Astrocyte (in vitro differentiated cells and primary cell): Measurements from ENCODE around the gene ACAD8.

Experiments used
- EZH2 ChIP-seq: IDR thresholded peaks from 2 replicates; pipeline ENCODE4 v1.6.1; 2012; ENCODE audit warnings: mild to moderate bottlenecking, low read length, inconsistent platforms; ENCODE audit not compliant: insufficient read depth
- TF ChIP-seq, protein P1 (sequence below): IDR thresholded peaks from 2 replicates; pipeline ENCODE4 v1.5.1; 2011; ENCODE audit warnings: low read depth, mild to moderate bottlenecking, inconsistent platforms, low read length, moderate library complexity; ENCODE audit not compliant: insufficient read depth

GRCh38 chr11:134289167-134289566 is 35.8 kb downstream of the ACAD8 start:
- TF ChIP-seq, protein P1, sequence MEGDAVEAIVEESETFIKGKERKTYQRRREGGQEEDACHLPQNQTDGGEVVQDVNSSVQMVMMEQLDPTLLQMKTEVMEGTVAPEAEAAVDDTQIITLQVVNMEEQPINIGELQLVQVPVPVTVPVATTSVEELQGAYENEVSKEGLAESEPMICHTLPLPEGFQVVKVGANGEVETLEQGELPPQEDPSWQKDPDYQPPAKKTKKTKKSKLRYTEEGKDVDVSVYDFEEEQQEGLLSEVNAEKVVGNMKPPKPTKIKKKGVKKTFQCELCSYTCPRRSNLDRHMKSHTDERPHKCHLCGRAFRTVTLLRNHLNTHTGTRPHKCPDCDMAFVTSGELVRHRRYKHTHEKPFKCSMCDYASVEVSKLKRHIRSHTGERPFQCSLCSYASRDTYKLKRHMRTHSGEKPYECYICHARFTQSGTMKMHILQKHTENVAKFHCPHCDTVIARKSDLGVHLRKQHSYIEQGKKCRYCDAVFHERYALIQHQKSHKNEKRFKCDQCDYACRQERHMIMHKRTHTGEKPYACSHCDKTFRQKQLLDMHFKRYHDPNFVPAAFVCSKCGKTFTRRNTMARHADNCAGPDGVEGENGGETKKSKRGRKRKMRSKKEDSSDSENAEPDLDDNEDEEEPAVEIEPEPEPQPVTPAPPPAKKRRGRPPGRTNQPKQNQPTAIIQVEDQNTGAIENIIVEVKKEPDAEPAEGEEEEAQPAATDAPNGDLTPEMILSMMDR, result no peak
- TF ChIP-seq EZH2, result no peak
